Liver (tissue), 9 donors: Measurements from ENCODE around the gene SLC2A6. TPM values are rescaled to one million over a fixed set of nuclear protein-coding genes. Genes with fewer than 3 reads are reported as not detected.

Experiments used
- DNase-seq: peaks from one replicate; pipeline ENCODE4 v3.0.0-alpha.2; 2017; ENCODE audit warnings: low spot score
- H3K27ac ChIP-seq, 2 donors: one replicate each; pipeline ENCODE4 v1.7.0; 2013; ENCODE audit warnings: inconsistent platforms in 2 of 2, low read length in 2 of 2, control low read depth in 1 of 2, low read depth in 1 of 2, mild to moderate bottlenecking in 1 of 2
- H3K27me3 ChIP-seq, 4 donors: one replicate each; pipeline versions ENCODE4 v1.6.1 to v1.7.0; 2013; ENCODE audit warnings: low read length in 3 of 4, inconsistent platforms in 1 of 4, mild to moderate bottlenecking in 1 of 4, moderate library complexity in 1 of 4; ENCODE audit not compliant: control insufficient read depth in 4 of 4, insufficient read depth in 4 of 4
- H3K36me3 ChIP-seq, 4 donors: one replicate each; pipeline versions ENCODE4 v1.6.1 to v1.7.0; 2013; ENCODE audit warnings: low read length in 3 of 4, mild to moderate bottlenecking in 3 of 4, low read depth in 1 of 4, moderate library complexity in 1 of 4; ENCODE audit not compliant: control insufficient read depth in 4 of 4, insufficient read depth in 3 of 4
- H3K4me1 ChIP-seq, 4 donors: one replicate each; pipeline versions ENCODE4 v1.6.1 to v1.7.0; 2013; ENCODE audit warnings: low read length in 3 of 4, mild to moderate bottlenecking in 3 of 4, moderate library complexity in 1 of 4; ENCODE audit not compliant: control insufficient read depth in 4 of 4, insufficient read depth in 4 of 4
- H3K4me3 ChIP-seq, 3 donors: one replicate each; pipeline versions ENCODE4 v1.6.1 to v1.7.0; 2013; ENCODE audit warnings: low read length in 3 of 3, control low read depth in 1 of 3, low read depth in 1 of 3, mild to moderate bottlenecking in 1 of 3
- H3K9ac ChIP-seq, 2 donors: one replicate each; pipeline ENCODE4 v1.7.0; 2013; ENCODE audit warnings: low read length in 2 of 2, mild to moderate bottlenecking in 2 of 2, moderate library complexity in 2 of 2, control low read depth in 1 of 2, low read depth in 1 of 2
- H3K9me3 ChIP-seq, 4 donors: one replicate each; pipeline versions ENCODE4 v1.6.1 to v1.7.0; 2013; ENCODE audit warnings: low read length in 3 of 4; ENCODE audit not compliant: control insufficient read depth in 4 of 4
- ATF3 ChIP-seq: IDR thresholded peaks from 2 replicates; pipeline ENCODE4 v1.6.1; 2016; ENCODE audit warnings: antibody characterized with exemption
- CTCF ChIP-seq: fragments of 150-350 bp; IDR thresholded peaks from 2 replicates; pipeline ENCODE4 v1.5.1; 2017; ENCODE audit warnings: improper control_type of control experiment, low read depth, low read length; ENCODE audit not compliant: missing input control
- FOXA1 ChIP-seq: IDR thresholded peaks from 2 replicates; pipeline ENCODE4 v1.6.1; 2016; ENCODE audit warnings: antibody characterized with exemption
- FOXA2 ChIP-seq: IDR thresholded peaks from 2 replicates; pipeline ENCODE4 v1.6.1; 2016; ENCODE audit warnings: antibody characterized with exemption
- GABPA ChIP-seq, 2 donors: IDR thresholded peaks in 1 of 2; conservative IDR thresholded peaks in 1 of 2; 2 replicates each; pipeline ENCODE4 v1.6.1; 2016; ENCODE audit warnings: antibody characterized with exemption in 2 of 2, mild to moderate bottlenecking in 1 of 2, moderate library complexity in 1 of 2
- HNF4A ChIP-seq, 2 donors: conservative IDR thresholded peaks; 2 replicates each; pipeline ENCODE4 v1.6.1; 2016; ENCODE audit warnings: antibody characterized with exemption in 2 of 2, mild to moderate bottlenecking in 2 of 2
- HNF4G ChIP-seq: IDR thresholded peaks from 2 replicates; pipeline ENCODE4 v1.6.1; 2016; ENCODE audit warnings: antibody characterized with exemption
- JUND ChIP-seq, 2 donors: IDR thresholded peaks; 2 replicates each; pipeline ENCODE4 v1.6.1; 2016; ENCODE audit warnings: antibody characterized with exemption in 2 of 2
- NR2F2 ChIP-seq: IDR thresholded peaks from 2 replicates; pipeline ENCODE4 v1.6.1; 2016; ENCODE audit warnings: antibody characterized with exemption
- REST ChIP-seq: IDR thresholded peaks from 2 replicates; pipeline ENCODE4 v1.6.1; 2016; ENCODE audit warnings: antibody characterized with exemption, mild to moderate bottlenecking
- RXRA ChIP-seq, 2 donors: IDR thresholded peaks; 2 replicates each; pipeline ENCODE4 v1.6.1; 2017 to 2018; ENCODE audit warnings: antibody characterized with exemption in 2 of 2, mild to moderate bottlenecking in 1 of 2
- SP1 ChIP-seq: IDR thresholded peaks from 2 replicates; pipeline ENCODE4 v1.6.1; 2018; ENCODE audit warnings: antibody characterized with exemption, mild to moderate bottlenecking
- TAF1 ChIP-seq: conservative IDR thresholded peaks from 2 replicates; pipeline ENCODE4 v1.6.1; 2016; ENCODE audit warnings: antibody characterized with exemption, mild to moderate bottlenecking
- YY1 ChIP-seq: IDR thresholded peaks from 2 replicates; pipeline ENCODE4 v1.6.1; 2016; ENCODE audit warnings: antibody characterized with exemption, mild to moderate bottlenecking
- ZBTB33 ChIP-seq: IDR thresholded peaks from 2 replicates; pipeline ENCODE4 v1.6.1; 2016; ENCODE audit warnings: antibody characterized with exemption
- WGBS: extraction: QIAGEN DNeasy Blood & Tissue Kit; methylation state at CpG from one replicate; pipeline ENCODE4 v1.1.7; 2013; 5-methylcytosine and 5-hydroxymethylcytosine counted together
- polyA plus RNA-seq, 2 donors: library from polyadenylated mRNA; stranded (reverse) in 1 of 2; unstranded in 1 of 2; fragments of 200-250 nt in 1 of 2; fragments of >200 nt in 1 of 2; fragmentation: Nextera tagmentation in 1 of 2; extraction: Ambion mirVana in 1 of 2; gene quantifications; one replicate each; pipeline versions ENCODE4 v1.2.1 to v1.2.3, GENCODE V29; 2013 to 2015
- total RNA-seq, 2 donors: library from RNA; depleted of rRNA; stranded (reverse); fragments of >200 nt; gene quantifications; one replicate each; pipeline ENCODE4 v1.2.3, GENCODE V29; 2014
- TF ChIP-seq, protein P1 (sequence below): IDR thresholded peaks from 2 replicates; pipeline ENCODE4 v1.6.1; 2016; ENCODE audit warnings: antibody characterized with exemption
- donor health status: healthy.
- donor health status: healthy.
- donor health status: healthy.
- donor health status: healthy.
- donor health status: healthy.

SLC2A6 gene
- total and polyA plus RNA-seq, 4 donors: 1.7 to 3.9 (median 2.3) TPM

DNA sequence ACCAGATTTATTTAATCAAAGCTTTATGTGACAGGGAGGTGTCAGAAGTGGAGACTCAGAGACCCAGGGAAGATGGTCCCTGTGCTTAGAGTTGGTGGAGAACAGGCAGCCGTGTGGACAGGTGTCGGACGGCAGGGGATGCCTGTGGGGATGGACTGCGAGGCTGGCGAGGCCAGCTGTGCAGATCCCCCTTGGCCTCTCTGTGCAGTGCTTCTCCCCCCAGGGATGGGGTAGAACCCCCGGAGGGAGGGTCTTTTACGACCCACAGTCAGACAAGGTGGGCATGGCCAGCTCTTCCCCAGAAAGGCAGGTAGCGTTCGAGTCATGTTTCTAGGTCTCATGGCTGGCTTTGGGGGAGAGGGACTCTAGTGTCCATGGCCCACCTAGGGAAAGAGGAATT lies 4.7 kb upstream of the SLC2A6 start:
- no peak overlapping the region for H3K9ac ChIP-seq
- peaks cover 0 to 14% (median 3%) of the 10 kb centered on the region in 4 donors for H3K4me1 ChIP-seq
- TF ChIP-seq ZBTB33 (no peak), FOXA1 (no peak)
- H3K27ac ChIP-seq: no peak overlapping the region
- no peaks in the 10 kb centered on the region for H3K27me3 ChIP-seq
- no peak overlapping the region for H3K4me3 ChIP-seq
- no peaks in the 10 kb centered on the region for H3K36me3 ChIP-seq
- no peak for DNase-seq
- WGBS: 83% methylated on average over 9 of the region's 9 CpGs
- no peaks in the 10 kb centered on the region for H3K9me3 ChIP-seq

GRCh38 chr9:133477992-133478850 lies 678 bp downstream of the SLC2A6 start:
- H3K27ac ChIP-seq: peak overlapping the region; percentile 36 to 50
- TF ChIP-seq, protein P1, sequence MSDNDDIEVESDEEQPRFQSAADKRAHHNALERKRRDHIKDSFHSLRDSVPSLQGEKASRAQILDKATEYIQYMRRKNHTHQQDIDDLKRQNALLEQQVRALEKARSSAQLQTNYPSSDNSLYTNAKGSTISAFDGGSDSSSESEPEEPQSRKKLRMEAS: no peak
- TF ChIP-seq TAF1 (no peak), CTCF (no peak), ATF3 (no peak), RXRA (IDR thresholded peaks at IDR 0.05) (no peak), GABPA (IDR thresholded peaks at IDR 0.05 in 1 of 2, conservative IDR thresholded peaks at IDR 0.05 in 1 of 2) (no peak), FOXA2 (no peak), HNF4A (conservative IDR thresholded peaks at IDR 0.05) (no peak), HNF4G (no peak), NR2F2 (no peak), JUND (IDR thresholded peaks at IDR 0.05) (no peak)
- no peaks in the 10 kb centered on the region for H3K9me3 ChIP-seq
- H3K9ac ChIP-seq: peak overlapping the region in 1 of 2 donors; percentile 38
- peak overlapping the region in 1 of 3 donors; percentile 52 for H3K4me3 ChIP-seq
- H3K36me3 ChIP-seq: no peaks in the 10 kb centered on the region
- peaks cover 0 to 15% (median 7%) of the 10 kb centered on the region in 4 donors for H3K4me1 ChIP-seq
- DNase-seq: no peak
- no peaks in the 10 kb centered on the region for H3K27me3 ChIP-seq
- 38% methylated on average over 17 of the region's 17 CpGs for WGBS

- 85% methylated on average over 4 of the region's 4 CpGs for WGBS
- no peak overlapping the region for H3K4me3 ChIP-seq
- H3K27ac ChIP-seq: no peak overlapping the region
- TF ChIP-seq ATF3: no peak
- no peak for TF ChIP-seq FOXA1
- no peak for TF ChIP-seq SP1
- TF ChIP-seq GABPA (IDR thresholded peaks at IDR 0.05 in 1 of 2, conservative IDR thresholded peaks at IDR 0.05 in 1 of 2): no peak
- TF ChIP-seq YY1: no peak
- no peak for TF ChIP-seq JUND (IDR thresholded peaks at IDR 0.05)
- no peak for TF ChIP-seq REST
- TF ChIP-seq HNF4G: no peak
- TF ChIP-seq, protein P1: no peak
- no peak for TF ChIP-seq FOXA2
Measured at GRCh38 chr9:133477461-133477860, 1.4 kb downstream of the SLC2A6 start.

More at GRCh38 chr9:133477461-133477860, 1.4 kb downstream of the SLC2A6 start:
- Histone ChIP-seq H3K9me3 (no peaks in the 10 kb centered on the region), H3K4me1 (peaks cover 0 to 15% (median 7%) of the 10 kb centered on the region in 4 donors), H3K27me3 (no peaks in the 10 kb centered on the region), H3K9ac (no peak overlapping the region), H3K36me3 (no peaks in the 10 kb centered on the region)
- DNase-seq: no peak
